Type B pancreatic cell (in vitro differentiated cells): ENCODE measurements around the gene RING1. TPM values are rescaled to one million over a fixed set of nuclear protein-coding genes. Genes with fewer than 3 reads are reported as not detected.

Source experiments
- DNase-seq: peaks from one replicate; pipeline ENCODE4 v3.0.0; 2021; ENCODE audit warnings: mixed read lengths; ENCODE audit not compliant: unreplicated experiment; ENCODE audit errors: extremely low spot score
- H3K27ac Mint-ChIP-seq: 2 replicates; pipeline ENCODE4 v1.8.0; 2021; ENCODE audit warnings: mild to moderate bottlenecking, mixed read lengths
- H3K27me3 Mint-ChIP-seq: 2 replicates; pipeline ENCODE4 v1.8.0; 2021; ENCODE audit warnings: mixed read lengths
- H3K36me3 Mint-ChIP-seq: 2 replicates; pipeline ENCODE4 v1.8.0; 2021; ENCODE audit warnings: mixed read lengths
- H3K4me1 Mint-ChIP-seq: one replicate; pipeline ENCODE4 v1.8.0; 2021; ENCODE audit warnings: mixed read lengths; ENCODE audit not compliant: unreplicated experiment
- H3K4me3 Mint-ChIP-seq: 2 replicates; pipeline ENCODE4 v1.8.0; 2021; ENCODE audit warnings: mild to moderate bottlenecking, mixed read lengths
- H3K9me3 Mint-ChIP-seq: 2 replicates; pipeline ENCODE4 v1.8.0; 2021; ENCODE audit warnings: mixed read lengths
- CTCF ChIP-seq: fragments of 200-600 bp; sonication (generic); conservative IDR thresholded peaks from 2 replicates; pipeline ENCODE4 v1.5.0; 2021; ENCODE audit warnings: antibody characterized with exemption, mild to moderate bottlenecking
- total RNA-seq: library from RNA; stranded (reverse); gene quantifications from 2 replicates; pipeline ENCODE4 v1.2.1, GENCODE V29; 2021; ENCODE audit warnings: low replicate concordance

RING1 gene
- total RNA-seq, 1 donor from 2014 or later, result 60.4 TPM

DNA sequence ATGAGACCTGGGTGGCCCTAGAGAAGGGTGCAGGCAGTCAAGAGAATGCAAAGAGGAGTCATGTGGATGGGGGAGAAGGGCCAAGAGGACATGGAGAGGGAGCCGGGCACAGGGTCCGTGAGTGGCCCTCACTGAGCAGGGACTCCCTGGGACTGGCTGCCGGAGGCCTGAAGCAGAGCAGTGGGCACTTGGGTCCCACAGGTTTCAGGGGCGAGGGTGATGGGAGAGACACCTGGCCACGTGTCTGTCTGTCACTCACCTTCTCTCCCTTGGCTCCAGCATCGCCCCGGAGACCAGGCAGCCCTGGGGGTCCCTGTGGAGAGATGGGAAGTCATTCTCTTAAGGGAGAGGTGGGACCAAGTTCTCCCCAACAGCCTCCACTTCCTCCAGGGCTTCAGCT lies 41.5 kb upstream of the RING1 start:
- Mint-ChIP-seq H3K36me3 (no peaks in the 10 kb centered on the region), H3K27ac (no peak overlapping the region), H3K9me3 (no peaks in the 10 kb centered on the region), H3K4me1 (no peaks in the 10 kb centered on the region), H3K27me3 (peaks cover 5% of the 10 kb centered on the region), H3K4me3 (no peak overlapping the region)
- DNase-seq, result no peak
- no peak for TF ChIP-seq CTCF

DNA sequence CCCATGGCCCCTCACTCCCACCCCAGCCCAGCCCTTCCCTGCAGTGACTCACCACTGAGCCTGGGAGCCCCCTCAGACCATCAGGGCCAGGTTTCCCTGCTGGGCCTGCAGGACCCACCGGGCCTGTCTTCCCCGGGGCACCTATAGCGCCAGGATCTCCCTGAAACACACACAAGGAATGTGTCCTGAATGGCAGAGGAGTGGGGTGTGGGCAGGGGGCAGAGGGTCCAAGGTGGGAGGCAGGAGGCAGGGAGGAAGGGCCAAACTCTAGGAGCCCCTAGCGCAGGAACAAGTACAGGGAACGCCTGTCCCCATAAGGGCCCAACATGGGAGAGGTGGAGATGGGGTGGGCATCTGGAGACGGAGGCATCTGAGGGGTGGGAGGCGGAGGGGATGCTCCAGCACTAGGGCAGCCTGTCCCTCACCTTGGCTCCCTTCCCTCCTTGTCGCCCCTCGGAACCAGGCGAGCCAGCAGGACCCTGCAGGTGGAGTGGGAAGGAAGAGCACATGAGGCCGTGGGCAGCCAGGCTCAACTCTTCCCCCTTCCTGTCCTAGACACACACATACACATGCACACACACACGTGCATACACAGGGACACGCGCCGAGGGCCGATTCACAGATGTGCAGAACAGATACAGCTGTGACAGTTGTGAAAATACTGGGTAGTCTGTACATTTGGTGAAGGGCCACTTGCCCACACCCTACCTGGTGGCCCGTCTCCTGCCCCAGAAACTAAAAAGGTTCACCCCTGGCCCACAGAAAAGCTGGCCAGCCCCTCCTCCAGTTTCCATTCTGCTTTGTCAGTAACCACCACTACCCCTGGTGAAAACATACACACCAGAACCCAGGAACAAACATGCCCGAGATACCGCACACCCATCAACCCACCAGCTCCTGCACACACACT lies 40.7 kb upstream of the RING1 start:
- TF ChIP-seq CTCF, result no peak
- H3K4me1 Mint-ChIP-seq, result no peaks in the 10 kb centered on the region
- no peak for DNase-seq
- no peak overlapping the region for H3K27ac Mint-ChIP-seq
- H3K9me3 Mint-ChIP-seq, result no peaks in the 10 kb centered on the region
- H3K27me3 Mint-ChIP-seq, result peaks cover 5% of the 10 kb centered on the region
- H3K36me3 Mint-ChIP-seq, result no peaks in the 10 kb centered on the region
- no peak overlapping the region for H3K4me3 Mint-ChIP-seq

DNA sequence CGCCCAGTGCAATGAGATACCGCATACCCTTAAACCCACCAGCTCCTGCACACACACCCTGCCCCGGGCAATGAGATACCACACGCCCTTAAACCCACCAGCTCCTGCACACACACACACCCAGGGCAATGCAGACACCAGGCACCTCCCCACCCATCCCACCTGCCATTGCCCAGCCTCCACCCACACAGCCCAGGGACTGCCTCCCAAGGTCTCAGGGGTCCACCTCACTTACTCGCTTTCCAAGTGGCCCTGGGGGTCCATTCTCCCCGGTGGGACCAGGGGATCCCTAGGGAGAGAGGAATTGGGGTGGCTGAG lies 40.1 kb upstream of the RING1 start:
- peaks cover 5% of the 10 kb centered on the region for H3K27me3 Mint-ChIP-seq
- TF ChIP-seq CTCF, result no peak
- H3K36me3 Mint-ChIP-seq, result no peaks in the 10 kb centered on the region
- no peaks in the 10 kb centered on the region for H3K9me3 Mint-ChIP-seq
- no peak overlapping the region for H3K27ac Mint-ChIP-seq
- DNase-seq, result no peak
- no peak overlapping the region for H3K4me3 Mint-ChIP-seq
- no peaks in the 10 kb centered on the region for H3K4me1 Mint-ChIP-seq

GRCh38 chr6:33168639-33169038 lies 39.7 kb upstream of the RING1 start:
- Mint-ChIP-seq H3K9me3 (no peaks in the 10 kb centered on the region), H3K36me3 (no peaks in the 10 kb centered on the region), H3K27ac (no peak overlapping the region), H3K4me3 (no peak overlapping the region), H3K4me1 (no peaks in the 10 kb centered on the region), H3K27me3 (peaks cover 5% of the 10 kb centered on the region)
- TF ChIP-seq CTCF, result no peak
- DNase-seq, result no peak

DNA sequence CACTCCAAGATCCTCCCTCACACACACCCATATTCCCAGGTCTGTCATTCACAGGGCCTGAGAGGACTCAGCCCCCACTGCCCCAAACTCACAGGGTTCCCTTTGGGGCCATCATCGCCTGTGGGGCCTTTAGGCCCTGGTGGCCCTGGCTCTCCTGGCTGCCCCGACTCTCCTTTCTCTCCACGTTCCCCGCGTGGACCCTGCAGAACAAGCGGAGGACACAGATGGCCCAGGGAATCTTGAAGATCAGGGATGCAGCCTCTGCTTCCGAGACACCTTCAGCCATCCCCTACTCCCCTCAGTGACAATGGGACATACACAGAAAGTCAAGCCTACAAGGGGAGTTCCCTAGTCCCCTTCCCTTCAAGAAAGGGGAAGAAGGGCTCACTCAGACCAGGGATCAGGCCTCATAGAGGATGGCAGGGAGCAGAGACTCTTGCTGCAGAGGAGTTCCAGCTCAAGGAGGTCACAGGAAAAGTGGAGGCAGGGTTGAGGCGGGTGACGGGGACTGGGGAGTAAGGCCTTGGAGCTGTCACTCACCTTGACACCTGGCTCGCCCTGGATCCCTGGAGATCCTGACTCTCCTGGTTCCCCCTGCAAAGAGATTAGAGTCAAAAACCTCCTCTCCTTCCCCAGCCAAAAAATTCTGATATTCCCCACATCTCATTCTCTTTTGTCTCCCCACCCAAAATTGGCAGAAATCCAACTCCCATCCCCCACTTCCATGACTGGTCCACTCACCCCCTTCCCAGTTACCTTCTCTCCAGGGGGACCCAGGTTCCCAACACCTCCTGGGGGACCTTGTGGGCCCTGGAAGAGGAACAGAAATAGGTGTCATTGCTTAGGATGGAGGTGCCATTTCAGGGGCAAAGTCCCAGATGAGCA lies 38.8 kb upstream of the RING1 start:
- Mint-ChIP-seq H3K4me3 (no peak overlapping the region), H3K9me3 (no peaks in the 10 kb centered on the region), H3K4me1 (no peaks in the 10 kb centered on the region), H3K27me3 (no peaks in the 10 kb centered on the region), H3K36me3 (no peaks in the 10 kb centered on the region), H3K27ac (no peak overlapping the region)
- TF ChIP-seq CTCF, result no peak
- DNase-seq, result no peak
